HG02798 (cell line): Measurements from ENCODE around the gene ZNF687.
"Not testable (repeated sequence)": the region's sequence is repeated elsewhere in the genome, so short reads cannot be mapped to it uniquely, and the experiment has no call there.

Experiments used
- ATAC-seq: cut with Tn5 transposase; IDR thresholded peaks from one replicate; pipeline ENCODE4 v1.9.1; 2021; ENCODE audit warnings: mild to moderate bottlenecking; ENCODE audit not compliant: unreplicated experiment, poor library complexity

The ZNF687 gene

GRCh38 chr1:151281969-151282882 lies at the start of gene ZNF687:
TSS of gene ZNF687 (plus strand) at chr1:151282299. CDS start at chr1:151286292, 3,993 bp downstream.
- ATAC-seq = peak; percentile 90

- no peak for ATAC-seq
These were observed 46.9 kb upstream of the ZNF687 start for GRCh38 chr1:151235235-151235634.

GRCh38 chr1:151237678-151238466 lies 44.2 kb upstream of the ZNF687 start:
- no peak for ATAC-seq

- no peak for ATAC-seq
These were observed 43.7 kb upstream of the ZNF687 start for GRCh38 chr1:151238467-151238739.

- no peak for ATAC-seq
These were observed 39.7 kb upstream of the ZNF687 start for GRCh38 chr1:151242442-151242841.

GRCh38 chr1:151243683-151244216 lies 38.3 kb upstream of the ZNF687 start:
- ATAC-seq = no peak

- no peak for ATAC-seq
These were observed 35.3 kb upstream of the ZNF687 start for GRCh38 chr1:151246786-151247185.

GRCh38 chr1:151251656-151252470 lies 30.2 kb upstream of the ZNF687 start:
- ATAC-seq = peak; percentile 44

GRCh38 chr1:151254217-151255213 lies 27.6 kb upstream of the ZNF687 start, which contains the start of gene PSMD4:
TSS of gene PSMD4 (plus strand) at chr1:151254734. CDS start at chr1:151254783, 49 bp downstream.
- ATAC-seq = peak; percentile 96

- no peak for ATAC-seq
These were observed 26.7 kb upstream of the ZNF687 start for GRCh38 chr1:151255381-151255780.

GRCh38 chr1:151259351-151259750 lies 22.7 kb upstream of the ZNF687 start:
- no peak for ATAC-seq

GRCh38 chr1:151265446-151266236 lies 16.5 kb upstream of the ZNF687 start:
- ATAC-seq = no peak

- no peak for ATAC-seq
These were observed 15.8 kb upstream of the ZNF687 start for GRCh38 chr1:151266315-151266714.

GRCh38 chr1:151266821-151267220 lies 15.3 kb upstream of the ZNF687 start:
- ATAC-seq = no peak

GRCh38 chr1:151267760-151268159 lies 14.3 kb upstream of the ZNF687 start:
- ATAC-seq = no peak

- ATAC-seq = no peak
These were observed 8.1 kb upstream of the ZNF687 start for GRCh38 chr1:151273924-151274466.

GRCh38 chr1:151275341-151275740 lies 6.8 kb upstream of the ZNF687 start:
- ATAC-seq = not testable (repeated sequence)

GRCh38 chr1:151277249-151277648 lies 4.8 kb upstream of the ZNF687 start:
- ATAC-seq = no peak
